HepG2 (cell line): ENCODE data around the gene DACT2. TPM values are rescaled to one million over a fixed set of nuclear protein-coding genes. Genes with fewer than 3 reads are reported as not detected.

Source experiments
- ATF1 ChIP-seq: IDR thresholded peaks from 2 replicates; pipeline ENCODE4 v1.6.1; 2016; ENCODE audit warnings: mild to moderate bottlenecking, control low read depth
- CREM ChIP-seq, 2 experiments: sonication (generic) in 1 of 2; formaldehyde crosslinking in 1 of 2; IDR thresholded peaks; 2 replicates each; pipeline versions ENCODE4 v1.4.0 to v1.6.1; 2016 to 2020; ENCODE audit warnings: antibody characterized with exemption in 1 of 2, mild to moderate bottlenecking in 1 of 2, missing genetic modification reagents in 1 of 2
- EEA1 ChIP-seq: sonication (generic); formaldehyde crosslinking; IDR thresholded peaks from 2 replicates; pipeline ENCODE4 v1.5.1; 2020; ENCODE audit warnings: mild to moderate bottlenecking, missing genetic modification reagents, borderline replicate concordance
- IKZF1 ChIP-seq: fragments of 450-650 bp; IDR thresholded peaks from 2 replicates; pipeline ENCODE4 v1.7.1; 2016
- MIXL1 ChIP-seq: IDR thresholded peaks from 2 replicates; pipeline ENCODE4 v1.6.1; 2016
- NBN ChIP-seq: fragments of 450-650 bp; conservative IDR thresholded peaks from 2 replicates; pipeline ENCODE4 v1.6.1; 2017
- NFE2L1 ChIP-seq: sonication (generic); formaldehyde crosslinking; IDR thresholded peaks from 2 replicates; pipeline ENCODE4 v1.4.0; 2020; ENCODE audit warnings: missing genetic modification reagents, mild to moderate bottlenecking, borderline replicate concordance
- SOX6 ChIP-seq, 2 experiments: fragments of 450-650 bp in 1 of 2; sonication (generic) in 1 of 2; formaldehyde crosslinking in 1 of 2; IDR thresholded peaks; 2 replicates each; pipeline versions ENCODE4 v1.4.0 to v1.6.1; 2017 to 2020; ENCODE audit warnings: antibody characterized with exemption in 1 of 2, mild to moderate bottlenecking in 1 of 2, missing genetic modification reagents in 1 of 2
- TOE1 ChIP-seq: sonication (generic); formaldehyde crosslinking; IDR thresholded peaks from 2 replicates; pipeline ENCODE4 v1.4.0; 2020; ENCODE audit warnings: mild to moderate bottlenecking, missing genetic modification reagents
- ZBTB7A ChIP-seq: sonication (generic); formaldehyde crosslinking; IDR thresholded peaks from 2 replicates; pipeline ENCODE4 v1.8.0; 2022; ENCODE audit warnings: mild to moderate bottlenecking, missing genetic modification reagents
- ZKSCAN8 ChIP-seq: IDR thresholded peaks from 2 replicates; pipeline ENCODE4 v1.6.1; 2016; ENCODE audit warnings: borderline replicate concordance, missing genetic modification reagents, missing compliant biosample characterization
- ZNF234 ChIP-seq: sonication (generic); formaldehyde crosslinking; conservative IDR thresholded peaks from 2 replicates; pipeline ENCODE4 v1.5.1; 2020; ENCODE audit warnings: mild to moderate bottlenecking, missing genetic modification reagents
- ZNF260 ChIP-seq: sonication (generic); formaldehyde crosslinking; IDR thresholded peaks from 2 replicates; pipeline ENCODE4 v1.4.0; 2020; ENCODE audit warnings: missing genetic modification reagents, low read depth, mild to moderate bottlenecking, borderline replicate concordance
- ZNF263 ChIP-seq: sonication (generic); formaldehyde crosslinking; IDR thresholded peaks from 2 replicates; pipeline ENCODE4 v1.4.0; 2020; ENCODE audit warnings: missing genetic modification reagents
- polyA plus RNA-seq, 8 experiments: library from polyadenylated mRNA; depleted of rRNA in 3 of 8; stranded (reverse) in 7 of 8; unstranded in 1 of 8; fragments of >200 nt; fragmentation: Illumina TruSeq in 4 of 8; extraction: Trizol in 4 of 8; gene quantifications; 2 replicates each; pipeline versions ENCODE4 v1.2.1 to v1.2.3, GENCODE V29; 2011 to 2016; ENCODE audit warnings: low read depth in 4 of 8, missing spikeins in 1 of 8, mixed read lengths in 1 of 8; ENCODE audit not compliant: insufficient read depth in 1 of 8
- total RNA-seq, 5 experiments: library from RNA; depleted of rRNA; stranded (reverse); fragments of >200 nt; fragmentation: Illumina TruSeq; extraction: Trizol; gene quantifications; 2 replicates each; pipeline ENCODE4 v1.2.3, GENCODE V29; 2016; ENCODE audit warnings: low read depth in 1 of 5
- TF ChIP-seq, protein P1 (sequence below): sonication (generic); formaldehyde crosslinking; IDR thresholded peaks from 2 replicates; pipeline ENCODE4 v1.5.0; 2020; ENCODE audit warnings: missing genetic modification reagents
- TF ChIP-seq, protein P2 (sequence below): sonication (generic); formaldehyde crosslinking; IDR thresholded peaks from 2 replicates; pipeline ENCODE4 v1.4.0; 2020; ENCODE audit warnings: missing genetic modification reagents
- TF ChIP-seq, protein P3 (sequence below): sonication (generic); formaldehyde crosslinking; IDR thresholded peaks from 2 replicates; pipeline ENCODE4 v1.4.0; 2020; ENCODE audit warnings: missing genetic modification reagents, borderline replicate concordance
- TF ChIP-seq, protein P4 (sequence below): sonication (generic); formaldehyde crosslinking; IDR thresholded peaks from 2 replicates; pipeline ENCODE4 v1.8.0; 2022; ENCODE audit warnings: low read depth, missing genetic modification reagents

DACT2 gene
- total and polyA plus RNA-seq, 2 of the 13 experiments (the other 11 are each of a cell fraction or from before 2014, with no cell fraction given) = 0.15 TPM; not detected in 1

DNA sequence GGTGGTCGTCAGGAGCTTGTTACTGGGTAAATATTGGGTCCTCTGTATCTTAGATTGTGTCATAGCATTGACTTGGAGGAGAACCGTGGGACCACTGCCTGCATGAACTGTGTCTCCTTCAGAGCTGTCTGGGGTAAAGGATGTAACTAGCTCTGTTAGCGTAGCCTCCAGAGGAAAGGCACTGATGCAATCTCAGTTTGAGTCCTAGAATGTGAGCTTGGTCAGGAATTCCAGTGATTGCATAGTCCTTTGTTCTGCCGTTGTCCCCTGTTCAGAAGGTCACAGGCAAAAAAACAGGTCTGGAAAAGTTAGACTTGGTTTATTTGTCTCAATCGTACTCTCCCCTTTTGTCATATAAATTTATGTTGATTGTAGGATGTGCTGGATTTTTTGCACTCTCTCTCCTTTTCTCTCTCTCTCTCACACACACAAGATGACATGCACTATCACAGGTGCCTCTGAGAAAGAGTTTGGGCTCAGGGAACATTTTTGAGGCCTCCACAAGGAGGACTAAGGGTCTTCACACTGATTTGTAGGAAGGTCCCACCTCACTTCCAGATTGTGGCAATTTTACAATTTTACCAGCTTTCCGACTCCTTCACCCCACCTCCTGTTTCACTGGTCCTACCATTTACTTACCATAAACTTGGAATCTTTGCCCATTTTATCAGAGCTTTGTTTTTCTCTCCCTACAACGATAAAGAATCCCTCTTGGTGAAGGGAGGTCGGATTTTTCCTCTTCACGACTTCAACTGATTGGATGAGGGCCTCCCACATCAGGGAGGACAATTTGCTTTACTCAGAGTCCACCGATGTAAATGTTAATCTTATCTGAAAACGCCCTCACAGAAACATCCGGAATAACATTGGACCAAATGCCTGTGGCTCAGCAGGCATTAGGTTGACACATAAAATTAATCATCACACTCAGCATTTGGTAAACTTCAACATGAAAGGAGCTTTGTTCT lies 7.0 kb upstream of the DACT2 start (continued):
- TF ChIP-seq NFE2L1 (CRISPR knock-in tag) (no peak), ZNF260 (CRISPR knock-in tag) (no peak), SOX6 (IDR thresholded peaks at IDR 0.05) (no peak), SOX6 (CRISPR knock-in tag; IDR thresholded peaks at IDR 0.05) (peak; percentile 99), ZNF263 (peak; percentile 72; the same call in 1 of the 2 replicates), EEA1 (CRISPR knock-in tag) (no peak), ZKSCAN8 (CRISPR knock-in tag) (peak; percentile 78; the same call in 1 of the 2 replicates), NBN (no peak), TOE1 (no peak), ZBTB7A (0 out of 2 replicates have a peak, but pooled peaks have one; percentile 37), ATF1 (CRISPR knock-in tag) (peak; percentile 31; the same call in 1 of the 2 replicates), IKZF1 (no peak), CREM (IDR thresholded peaks at IDR 0.05) (peak; percentile 68), CREM (CRISPR knock-in tag; IDR thresholded peaks at IDR 0.05) (no peak), MIXL1 (CRISPR knock-in tag) (peak; percentile 68), ZNF234 (CRISPR knock-in tag) (no peak)
- TF ChIP-seq, protein P1, sequence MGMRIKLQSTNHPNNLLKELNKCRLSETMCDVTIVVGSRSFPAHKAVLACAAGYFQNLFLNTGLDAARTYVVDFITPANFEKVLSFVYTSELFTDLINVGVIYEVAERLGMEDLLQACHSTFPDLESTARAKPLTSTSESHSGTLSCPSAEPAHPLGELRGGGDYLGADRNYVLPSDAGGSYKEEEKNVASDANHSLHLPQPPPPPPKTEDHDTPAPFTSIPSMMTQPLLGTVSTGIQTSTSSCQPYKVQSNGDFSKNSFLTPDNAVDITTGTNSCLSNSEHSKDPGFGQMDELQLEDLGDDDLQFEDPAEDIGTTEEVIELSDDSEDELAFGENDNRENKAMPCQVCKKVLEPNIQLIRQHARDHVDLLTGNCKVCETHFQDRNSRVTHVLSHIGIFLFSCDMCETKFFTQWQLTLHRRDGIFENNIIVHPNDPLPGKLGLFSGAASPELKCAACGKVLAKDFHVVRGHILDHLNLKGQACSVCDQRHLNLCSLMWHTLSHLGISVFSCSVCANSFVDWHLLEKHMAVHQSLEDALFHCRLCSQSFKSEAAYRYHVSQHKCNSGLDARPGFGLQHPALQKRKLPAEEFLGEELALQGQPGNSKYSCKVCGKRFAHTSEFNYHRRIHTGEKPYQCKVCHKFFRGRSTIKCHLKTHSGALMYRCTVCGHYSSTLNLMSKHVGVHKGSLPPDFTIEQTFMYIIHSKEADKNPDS (CRISPR knock-in tag) = no peak
- TF ChIP-seq, protein P2, sequence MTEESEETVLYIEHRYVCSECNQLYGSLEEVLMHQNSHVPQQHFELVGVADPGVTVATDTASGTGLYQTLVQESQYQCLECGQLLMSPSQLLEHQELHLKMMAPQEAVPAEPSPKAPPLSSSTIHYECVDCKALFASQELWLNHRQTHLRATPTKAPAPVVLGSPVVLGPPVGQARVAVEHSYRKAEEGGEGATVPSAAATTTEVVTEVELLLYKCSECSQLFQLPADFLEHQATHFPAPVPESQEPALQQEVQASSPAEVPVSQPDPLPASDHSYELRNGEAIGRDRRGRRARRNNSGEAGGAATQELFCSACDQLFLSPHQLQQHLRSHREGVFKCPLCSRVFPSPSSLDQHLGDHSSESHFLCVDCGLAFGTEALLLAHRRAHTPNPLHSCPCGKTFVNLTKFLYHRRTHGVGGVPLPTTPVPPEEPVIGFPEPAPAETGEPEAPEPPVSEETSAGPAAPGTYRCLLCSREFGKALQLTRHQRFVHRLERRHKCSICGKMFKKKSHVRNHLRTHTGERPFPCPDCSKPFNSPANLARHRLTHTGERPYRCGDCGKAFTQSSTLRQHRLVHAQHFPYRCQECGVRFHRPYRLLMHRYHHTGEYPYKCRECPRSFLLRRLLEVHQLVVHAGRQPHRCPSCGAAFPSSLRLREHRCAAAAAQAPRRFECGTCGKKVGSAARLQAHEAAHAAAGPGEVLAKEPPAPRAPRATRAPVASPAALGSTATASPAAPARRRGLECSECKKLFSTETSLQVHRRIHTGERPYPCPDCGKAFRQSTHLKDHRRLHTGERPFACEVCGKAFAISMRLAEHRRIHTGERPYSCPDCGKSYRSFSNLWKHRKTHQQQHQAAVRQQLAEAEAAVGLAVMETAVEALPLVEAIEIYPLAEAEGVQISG (CRISPR knock-in tag) = peak; percentile 59
- TF ChIP-seq, protein P3, sequence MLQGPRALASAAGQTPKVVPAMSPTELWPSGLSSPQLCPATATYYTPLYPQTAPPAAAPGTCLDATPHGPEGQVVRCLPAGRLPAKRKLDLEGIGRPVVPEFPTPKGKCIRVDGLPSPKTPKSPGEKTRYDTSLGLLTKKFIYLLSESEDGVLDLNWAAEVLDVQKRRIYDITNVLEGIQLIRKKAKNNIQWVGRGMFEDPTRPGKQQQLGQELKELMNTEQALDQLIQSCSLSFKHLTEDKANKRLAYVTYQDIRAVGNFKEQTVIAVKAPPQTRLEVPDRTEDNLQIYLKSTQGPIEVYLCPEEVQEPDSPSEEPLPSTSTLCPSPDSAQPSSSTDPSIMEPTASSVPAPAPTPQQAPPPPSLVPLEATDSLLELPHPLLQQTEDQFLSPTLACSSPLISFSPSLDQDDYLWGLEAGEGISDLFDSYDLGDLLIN = no peak
- TF ChIP-seq, protein P4, sequence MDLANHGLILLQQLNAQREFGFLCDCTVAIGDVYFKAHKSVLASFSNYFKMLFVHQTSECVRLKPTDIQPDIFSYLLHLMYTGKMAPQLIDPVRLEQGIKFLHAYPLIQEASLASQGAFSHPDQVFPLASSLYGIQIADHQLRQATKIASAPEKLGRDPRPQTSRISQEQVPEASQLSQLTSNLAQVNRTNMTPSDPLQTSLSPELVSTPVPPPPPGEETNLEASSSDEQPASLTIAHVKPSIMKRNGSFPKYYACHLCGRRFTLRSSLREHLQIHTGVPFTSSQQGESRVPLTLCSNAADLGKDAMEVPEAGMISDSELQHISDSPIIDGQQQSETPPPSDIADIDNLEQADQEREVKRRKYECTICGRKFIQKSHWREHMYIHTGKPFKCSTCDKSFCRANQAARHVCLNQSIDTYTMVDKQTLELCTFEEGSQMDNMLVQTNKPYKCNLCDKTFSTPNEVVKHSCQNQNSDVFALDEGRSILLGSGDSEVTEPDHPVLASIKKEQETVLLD (CRISPR knock-in tag) = no peak
